ENCODE measurements around the gene SPTLC2.
"Not testable (repeated sequence)": the region's sequence is repeated elsewhere in the genome, so short reads cannot be mapped to it uniquely, and the experiment has no call there.

SPTLC2 gene

DNA sequence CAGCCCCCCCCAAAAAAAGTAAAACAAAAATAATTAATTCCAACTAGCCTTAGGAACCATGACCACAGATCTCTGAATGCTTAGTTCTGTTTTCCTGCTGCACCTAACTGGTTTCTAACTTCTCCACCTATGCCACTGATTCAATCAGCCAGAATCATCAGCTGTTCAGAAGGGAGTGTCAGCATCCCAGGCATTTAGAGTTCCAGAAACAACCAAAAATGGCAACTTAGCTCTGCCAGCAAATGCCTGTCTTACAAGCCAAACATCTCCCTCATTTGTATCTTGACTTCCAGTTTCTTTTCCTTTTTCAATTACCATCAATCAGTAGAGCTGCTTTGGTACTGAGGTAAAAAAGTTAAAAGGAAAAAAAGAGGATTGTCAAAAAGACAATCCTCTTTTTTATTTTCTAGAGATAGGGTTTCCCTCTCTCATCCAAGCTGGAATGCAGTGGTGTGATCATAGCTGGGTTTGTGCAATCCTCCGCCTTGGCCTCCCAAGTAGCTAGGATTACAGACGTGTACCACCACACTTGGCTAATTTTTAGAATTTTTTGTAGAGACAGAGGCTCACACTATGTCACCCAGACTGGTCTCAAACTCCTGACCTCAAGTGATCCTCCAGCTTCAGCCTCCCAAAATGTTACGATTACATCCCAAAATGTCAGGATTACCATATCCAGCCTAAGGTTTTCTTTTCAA lies 72.7 kb downstream of the SPTLC2 start:
- DNase-seq = no peak

DNA sequence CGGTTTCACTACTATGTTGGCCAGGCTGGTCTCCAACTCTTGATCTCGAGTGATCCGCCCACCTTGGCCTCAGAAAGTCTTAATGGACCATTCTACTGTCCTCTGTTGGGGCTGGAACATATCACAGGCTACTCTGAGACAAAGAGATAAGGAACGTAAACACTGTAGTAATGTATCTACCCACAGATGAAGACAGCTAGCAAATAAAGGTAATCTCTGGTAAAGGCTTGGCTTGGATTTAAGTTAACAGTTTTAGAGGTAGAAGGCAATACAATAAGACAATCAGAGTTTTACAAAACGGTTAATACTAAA lies 73.2 kb downstream of the SPTLC2 start:
- DNase-seq = no peak

GRCh38 chr14:77542421-77543239 lies 73.8 kb downstream of the SPTLC2 start:
- peak; percentile 58 for DNase-seq

DNA sequence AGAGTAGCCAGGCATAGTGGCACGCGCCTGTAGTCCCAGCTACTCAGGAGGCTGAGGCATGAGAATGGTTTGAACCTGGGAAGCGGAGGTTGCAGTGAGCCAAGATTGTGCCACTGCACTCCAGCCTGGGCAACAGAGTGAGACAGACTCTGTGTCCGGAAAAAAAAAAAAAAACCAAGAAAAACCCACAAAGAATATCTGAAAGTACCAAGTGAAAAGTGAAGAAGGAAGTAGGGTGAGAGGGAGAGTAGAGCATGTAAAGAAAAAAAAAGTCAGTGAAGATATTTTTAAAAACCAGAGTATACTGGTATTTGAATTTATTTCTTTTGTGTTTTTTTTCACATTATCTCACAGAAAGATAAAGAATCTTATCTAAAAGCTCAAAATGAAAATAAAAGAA lies 74.5 kb downstream of the SPTLC2 start:
- no peak for DNase-seq

DNA sequence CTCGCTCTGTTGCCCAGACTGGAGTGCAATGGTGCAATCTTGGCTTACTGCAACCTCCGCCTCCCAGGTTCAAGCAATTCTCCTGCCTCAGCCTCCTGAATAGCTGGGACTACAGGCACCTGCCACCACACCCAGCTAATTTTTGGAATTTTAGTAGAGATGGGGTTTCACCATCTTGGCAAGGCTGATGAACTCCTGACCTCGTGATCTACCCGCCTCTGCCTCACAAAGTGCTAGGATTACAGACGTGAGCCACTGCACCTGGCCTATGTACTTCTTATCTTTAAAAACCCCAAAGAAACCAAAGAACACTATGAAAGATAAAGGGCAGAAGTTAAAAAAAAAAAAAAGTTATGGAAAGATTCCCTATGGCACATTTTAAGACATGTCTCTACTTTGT lies 79.5 kb downstream of the SPTLC2 start:
- not testable (repeated sequence) for DNase-seq

- DNase-seq = no peak
Measured at GRCh38 chr14:77531071-77531470, 85.4 kb downstream of the SPTLC2 start.

DNA sequence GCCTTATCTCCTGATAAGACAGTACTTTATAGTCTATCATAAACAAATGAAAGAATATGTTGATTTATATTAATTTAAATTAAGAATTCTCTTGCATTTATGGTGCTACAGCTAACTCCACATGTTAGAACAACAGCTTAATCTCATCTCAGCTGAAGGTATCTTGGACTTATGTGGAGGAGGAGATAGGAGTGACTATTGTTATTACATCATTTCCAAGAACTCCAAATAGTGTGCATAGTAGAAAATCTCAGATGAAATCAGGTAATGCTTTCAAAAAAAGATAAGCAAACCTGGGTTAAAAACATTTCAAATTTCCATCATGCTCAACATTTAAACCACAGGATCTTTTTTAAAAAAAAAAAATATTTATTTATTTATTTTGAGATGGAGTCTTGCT lies 86.5 kb downstream of the SPTLC2 start:
- DNase-seq = no peak

- DNase-seq = no peak
Measured at GRCh38 chr14:77529213-77529612, 87.2 kb downstream of the SPTLC2 start.

- not testable (repeated sequence) for DNase-seq
Measured at GRCh38 chr14:77528701-77529100, 87.7 kb downstream of the SPTLC2 start.

- DNase-seq = no peak
Measured at GRCh38 chr14:77526266-77526665, 90.2 kb downstream of the SPTLC2 start.

DNA sequence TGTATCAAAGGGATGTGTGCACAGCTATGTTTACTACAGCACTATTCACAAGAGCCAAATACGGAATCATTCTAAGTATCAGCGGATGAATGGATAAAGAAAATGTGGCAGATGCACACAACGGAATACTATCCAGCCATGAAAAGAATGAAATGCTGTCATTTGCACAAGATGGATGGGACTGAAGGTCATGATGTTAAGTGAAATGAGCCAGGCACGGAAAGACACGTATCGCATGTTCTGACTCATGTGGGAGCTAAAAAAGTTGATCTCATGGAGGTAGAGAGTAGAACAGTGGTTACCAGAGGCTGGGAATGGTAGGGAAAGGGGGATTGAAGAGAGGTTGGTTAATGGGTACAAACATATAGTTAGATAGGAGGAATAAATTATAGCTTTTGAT lies 91.9 kb downstream of the SPTLC2 start:
- DNase-seq = no peak

- DNase-seq = no peak
Measured at GRCh38 chr14:77523109-77523508, 93.3 kb downstream of the SPTLC2 start.

DNA sequence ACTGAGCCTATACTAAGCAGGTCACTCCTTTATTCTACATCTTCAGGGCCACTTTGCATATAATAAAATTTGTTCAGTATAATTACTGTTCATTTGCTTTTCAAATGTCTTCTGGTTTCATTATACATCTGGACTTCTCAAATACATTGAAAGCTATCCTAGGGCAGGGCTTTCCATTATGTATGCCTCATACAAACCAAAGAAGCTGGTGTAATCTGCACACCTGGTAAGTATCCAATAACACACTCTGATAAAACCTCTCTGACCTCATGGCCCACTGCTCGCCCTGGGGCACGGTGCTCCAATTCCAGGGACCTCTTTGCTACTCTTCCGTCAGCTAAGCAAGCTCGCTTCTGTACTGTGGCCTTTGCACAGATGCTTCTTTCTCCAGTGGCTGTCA lies 95.9 kb downstream of the SPTLC2 start:
- no peak for DNase-seq

DNA sequence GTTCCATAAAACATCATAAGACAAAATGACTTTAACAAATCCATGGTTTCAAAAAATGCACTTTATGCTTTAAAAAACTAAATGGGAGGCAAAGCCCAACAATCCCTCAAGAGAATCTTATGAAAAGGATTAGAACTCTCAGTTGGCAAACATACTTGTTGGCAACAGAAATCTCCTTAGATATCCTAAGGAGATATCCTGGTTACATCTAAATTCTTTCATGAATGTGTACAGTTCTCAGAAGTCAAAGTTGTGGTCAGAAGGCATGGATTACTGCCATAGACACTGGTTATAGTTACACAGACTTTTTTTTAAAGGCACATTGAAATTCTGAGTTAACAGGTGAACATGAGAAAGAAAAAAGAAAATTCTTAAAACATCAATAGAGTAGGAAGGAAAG lies 100.3 kb downstream of the SPTLC2 start:
- no peak for DNase-seq

DNA sequence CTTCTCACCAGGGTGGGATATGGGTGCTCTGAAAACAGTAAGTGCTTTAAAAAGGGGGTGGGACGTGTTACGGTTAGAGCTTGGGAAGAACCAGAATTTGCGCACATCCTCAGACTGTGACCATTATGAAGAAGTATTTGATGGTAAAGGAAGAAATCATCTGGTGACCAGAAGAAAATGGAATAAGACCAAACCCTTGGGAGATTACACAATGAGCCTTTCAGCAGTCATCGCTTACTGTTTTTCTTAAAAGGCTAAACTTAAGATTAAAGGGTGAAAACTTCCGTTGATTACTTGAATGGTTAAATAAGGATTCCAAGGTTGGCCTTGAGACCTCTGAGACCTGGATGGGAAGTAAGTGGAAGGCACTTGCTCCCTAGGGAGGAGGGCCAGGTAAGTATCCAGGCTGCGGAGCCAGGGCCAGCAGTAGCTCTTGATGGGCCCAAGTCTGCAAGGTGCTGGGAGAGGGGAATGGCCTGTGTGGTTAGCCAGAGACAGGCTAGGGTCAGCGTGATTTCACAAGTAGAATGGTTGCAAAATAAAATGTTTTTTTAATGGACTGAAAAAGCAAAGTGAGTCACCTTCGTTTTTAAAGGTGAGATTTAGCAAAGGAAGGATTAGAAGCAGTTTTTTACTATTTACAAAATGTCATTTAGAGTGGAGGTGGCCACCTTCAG lies 104.8 kb downstream of the SPTLC2 start:
- DNase-seq = no peak

GRCh38 chr14:77509366-77509765 lies 107.1 kb downstream of the SPTLC2 start:
- no peak for DNase-seq

GRCh38 chr14:77508876-77509275 lies 107.6 kb downstream of the SPTLC2 start:
- DNase-seq = no peak

GRCh38 chr14:77508249-77508648 lies 108.2 kb downstream of the SPTLC2 start:
- DNase-seq = no peak

DNA sequence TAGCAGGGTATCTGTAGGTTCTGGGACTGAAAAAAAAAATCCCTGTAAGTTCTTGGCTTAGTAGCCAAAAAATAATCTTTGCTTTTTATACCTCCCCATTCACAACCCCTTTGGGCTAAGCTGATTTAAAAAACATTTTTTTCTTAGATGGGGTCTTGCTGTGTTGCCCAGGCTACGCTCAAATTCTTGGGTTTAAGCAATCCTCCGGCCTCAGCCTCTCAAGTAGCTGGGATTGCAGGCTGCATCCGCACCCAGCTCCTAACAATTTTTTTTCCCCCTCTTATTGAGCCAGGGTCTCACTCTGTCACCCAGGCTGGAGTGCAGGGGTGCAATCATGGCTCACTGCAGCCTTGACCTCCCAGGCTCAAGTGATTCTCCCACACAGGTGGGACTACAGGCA lies 108.7 kb downstream of the SPTLC2 start:
- no peak for DNase-seq

DNA sequence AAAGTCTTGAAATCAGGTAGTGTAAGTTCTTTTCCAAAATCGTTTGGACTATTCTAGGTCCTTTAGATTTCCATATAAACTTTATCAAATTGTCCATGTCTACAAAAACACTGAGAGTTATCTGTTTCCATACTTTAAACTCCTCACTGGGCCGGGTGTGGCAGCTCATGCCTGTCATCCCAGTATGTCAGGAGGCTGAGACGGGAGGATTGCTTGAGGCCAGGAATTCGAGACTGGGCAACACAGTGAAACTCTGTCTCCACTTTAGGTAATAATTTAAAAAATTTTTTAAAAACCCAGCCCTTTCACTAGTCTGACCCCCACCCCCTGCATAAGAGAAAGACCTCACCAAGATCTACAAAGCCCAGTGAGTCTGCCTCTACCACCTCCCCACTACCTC lies 111.4 kb downstream of the SPTLC2 start:
- DNase-seq = no peak

- no peak for DNase-seq
Measured at GRCh38 chr14:77503138-77503537, 113.3 kb downstream of the SPTLC2 start.

DNA sequence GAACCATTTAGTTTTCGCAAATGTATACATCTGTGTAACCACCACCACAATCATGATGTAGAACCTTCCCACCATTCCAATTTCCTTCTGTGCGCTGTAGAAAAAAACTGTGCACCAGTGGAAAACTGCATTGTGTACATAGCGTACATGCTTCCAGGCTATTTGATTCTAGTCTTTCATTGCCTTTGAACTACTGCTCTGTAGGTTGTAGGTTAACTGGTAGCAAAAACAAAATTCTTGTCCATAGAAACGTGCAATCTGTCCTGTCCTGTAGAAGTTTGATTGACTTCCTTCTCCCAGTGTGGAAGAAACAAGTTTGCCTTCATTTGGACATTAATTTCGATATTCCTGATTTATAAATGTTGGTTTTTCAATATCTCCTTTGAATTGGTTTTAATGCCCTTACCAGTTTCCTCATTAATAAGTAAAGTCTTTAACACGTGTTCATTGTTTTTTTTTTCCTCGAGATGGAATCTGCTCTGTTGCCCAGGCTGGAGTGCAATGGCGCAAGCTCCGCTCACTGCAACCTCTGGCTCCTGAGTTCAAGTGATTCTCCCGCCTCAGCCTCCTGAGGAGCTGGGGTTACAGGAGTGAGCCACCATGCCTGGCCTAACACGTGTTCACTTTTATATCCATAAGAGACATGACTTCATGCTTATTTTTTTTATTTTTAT lies 114.2 kb downstream of the SPTLC2 start:
- no peak for DNase-seq

DNA sequence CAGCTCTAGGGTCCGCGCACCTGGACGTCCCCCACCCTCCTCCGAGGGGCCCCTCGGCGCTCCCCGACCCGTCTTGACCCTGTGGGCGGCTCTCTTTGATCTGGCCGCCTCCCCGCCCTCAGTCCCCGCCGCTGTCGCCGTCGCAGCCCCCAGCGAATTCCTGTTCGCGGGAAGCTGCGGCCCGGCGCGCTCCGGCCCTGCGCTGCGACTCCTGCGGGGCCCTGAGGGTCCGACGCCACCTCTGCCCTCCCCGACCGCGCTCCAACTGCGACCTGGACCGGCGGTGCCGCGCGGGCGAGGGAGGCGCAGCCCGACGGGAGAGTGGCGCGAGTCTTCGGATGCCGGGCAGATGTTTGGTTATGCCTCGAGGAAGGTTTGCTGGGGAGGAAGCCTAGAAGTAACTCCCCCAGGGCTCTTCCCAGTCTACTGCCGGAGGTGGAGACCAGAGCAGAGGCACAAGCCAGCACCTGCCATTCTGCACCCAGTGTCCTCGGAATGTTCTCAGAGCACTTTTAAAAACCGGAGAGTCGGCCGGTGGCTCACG lies 117.4 kb downstream of the SPTLC2 start:
- DNase-seq = no peak
